Daoy (cell line): ENCODE data around the gene HPX. TPM values are rescaled to one million over a fixed set of nuclear protein-coding genes. Genes with fewer than 3 reads are reported as not detected.
A peak's percentile ranks its signal among the peaks of the same experiment; 100 is the strongest.

Source experiments
- DNase-seq: peaks from one replicate; pipeline ENCODE4 v3.0.0-alpha.2; 2015; ENCODE audit warnings: low read depth
- total RNA-seq: library from RNA; depleted of rRNA; stranded (reverse); fragments of >200 nt; shearing (Covaris generic); gene quantifications from 2 replicates; pipeline ENCODE4 v1.2.3, GENCODE V29; 2014

The HPX gene
- total RNA-seq, 1 experiment from 2014 or later = 0.06 TPM

DNA sequence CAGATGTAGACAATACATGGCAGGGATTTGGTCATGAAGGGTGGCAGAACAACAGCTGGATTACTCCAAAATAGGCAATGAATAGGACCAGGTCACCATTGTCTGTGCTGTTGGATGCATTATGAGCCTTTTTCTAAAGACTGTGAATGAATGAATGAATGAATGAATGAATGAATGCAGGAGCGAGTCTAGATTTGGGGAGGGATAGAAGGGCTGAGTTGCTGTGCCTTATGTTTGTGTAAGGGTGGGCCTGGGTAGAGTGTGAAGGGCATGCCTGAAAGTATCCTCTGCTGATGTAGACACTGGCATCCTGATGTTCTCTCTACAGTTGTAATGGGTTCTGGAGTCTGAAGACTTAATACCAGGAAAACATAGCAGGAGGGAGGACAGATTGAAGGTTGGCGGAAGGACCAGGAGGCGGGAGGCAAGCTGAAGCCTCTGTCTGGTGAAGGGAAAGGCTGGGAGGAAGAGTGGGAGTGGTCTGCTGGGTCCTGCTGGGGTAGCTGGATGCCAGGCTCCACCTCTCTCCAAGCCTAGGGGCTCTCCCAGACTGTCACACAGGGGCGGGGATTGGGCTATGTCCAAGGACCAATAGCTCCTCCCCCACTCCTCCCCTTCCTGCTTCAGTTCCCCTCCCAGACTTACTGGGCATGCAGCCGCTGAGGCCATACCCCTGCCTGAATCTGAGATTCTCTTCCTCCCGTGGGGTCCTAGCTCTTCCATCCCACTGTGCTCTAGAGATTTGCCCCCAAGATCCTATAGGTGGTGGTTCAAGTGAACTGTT, 28.1 kb upstream of the HPX start:
- peak; percentile 65 for DNase-seq

- no peak for DNase-seq
Measured at GRCh38 chr11:6459099-6459450, 18.3 kb upstream of the HPX start.

DNA sequence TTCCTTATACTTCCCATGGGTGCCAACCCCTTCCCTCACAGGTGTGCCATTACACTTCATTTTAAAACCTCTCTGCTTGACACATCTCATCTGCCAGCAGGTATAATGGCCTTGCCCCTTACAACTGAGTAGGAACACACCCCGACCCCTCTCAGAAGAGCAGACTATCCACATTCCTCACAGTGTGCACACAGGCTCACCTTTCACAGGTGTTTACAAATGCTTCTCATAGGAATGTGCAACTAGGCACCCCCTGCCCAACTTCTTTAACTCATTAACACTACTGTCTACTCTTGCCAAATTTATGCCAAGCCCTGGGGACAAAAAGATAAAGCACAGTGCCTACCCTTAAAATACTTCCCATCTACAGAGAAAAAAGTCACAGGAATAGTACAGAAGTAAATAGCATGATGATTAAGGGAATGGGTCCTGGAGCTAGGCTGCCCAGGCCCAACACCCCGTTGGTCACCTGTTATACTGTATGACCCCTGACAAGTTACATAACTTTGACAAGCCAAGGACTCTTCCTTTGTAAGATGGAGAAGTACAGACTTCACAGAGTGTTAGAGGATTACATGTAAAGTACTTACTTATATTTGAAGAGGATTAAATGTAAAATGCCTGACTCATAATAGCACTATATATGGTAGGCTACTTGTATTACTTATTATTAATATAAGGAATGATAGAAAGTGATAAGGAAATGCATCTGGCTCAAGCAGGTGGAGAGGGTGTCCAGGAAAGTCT, 17.7 kb upstream of the HPX start:
- DNase-seq = no peak

DNA sequence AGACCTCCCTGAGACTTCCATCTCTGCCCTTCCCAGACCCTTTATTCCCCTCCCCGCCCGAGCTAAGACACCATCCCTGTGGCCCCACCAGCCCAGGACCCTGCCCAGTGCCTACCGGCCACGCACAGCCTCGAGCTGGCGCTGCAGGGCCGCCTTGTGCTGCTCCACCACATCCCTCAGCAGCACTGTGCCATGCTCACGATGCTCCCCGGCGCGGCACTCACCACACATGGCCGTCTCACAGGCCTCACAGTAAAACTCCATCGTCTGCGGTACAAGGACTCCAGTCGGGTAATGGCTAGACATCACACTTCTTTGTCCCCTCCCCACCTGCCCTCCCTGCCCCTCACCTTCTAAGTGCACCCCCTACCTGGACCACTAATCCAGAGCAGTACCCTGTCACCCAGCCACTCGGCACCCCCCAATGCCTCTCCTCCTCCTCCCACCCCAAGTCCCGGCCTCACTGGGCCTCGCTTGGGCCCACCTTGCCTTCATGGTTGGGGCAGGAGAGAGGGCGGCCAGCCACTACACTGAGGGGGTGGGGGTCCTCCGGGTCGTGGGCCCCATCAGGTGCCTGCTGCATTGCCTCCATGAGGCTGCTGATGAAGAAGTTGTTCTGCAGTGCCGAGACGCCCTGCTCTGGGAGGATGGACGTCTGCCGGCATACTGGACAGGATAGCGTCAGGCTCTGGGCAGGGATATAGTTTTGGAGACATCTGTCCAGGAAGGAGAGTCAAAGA, 17.0 kb upstream of the HPX start:
- DNase-seq = no peak

DNA sequence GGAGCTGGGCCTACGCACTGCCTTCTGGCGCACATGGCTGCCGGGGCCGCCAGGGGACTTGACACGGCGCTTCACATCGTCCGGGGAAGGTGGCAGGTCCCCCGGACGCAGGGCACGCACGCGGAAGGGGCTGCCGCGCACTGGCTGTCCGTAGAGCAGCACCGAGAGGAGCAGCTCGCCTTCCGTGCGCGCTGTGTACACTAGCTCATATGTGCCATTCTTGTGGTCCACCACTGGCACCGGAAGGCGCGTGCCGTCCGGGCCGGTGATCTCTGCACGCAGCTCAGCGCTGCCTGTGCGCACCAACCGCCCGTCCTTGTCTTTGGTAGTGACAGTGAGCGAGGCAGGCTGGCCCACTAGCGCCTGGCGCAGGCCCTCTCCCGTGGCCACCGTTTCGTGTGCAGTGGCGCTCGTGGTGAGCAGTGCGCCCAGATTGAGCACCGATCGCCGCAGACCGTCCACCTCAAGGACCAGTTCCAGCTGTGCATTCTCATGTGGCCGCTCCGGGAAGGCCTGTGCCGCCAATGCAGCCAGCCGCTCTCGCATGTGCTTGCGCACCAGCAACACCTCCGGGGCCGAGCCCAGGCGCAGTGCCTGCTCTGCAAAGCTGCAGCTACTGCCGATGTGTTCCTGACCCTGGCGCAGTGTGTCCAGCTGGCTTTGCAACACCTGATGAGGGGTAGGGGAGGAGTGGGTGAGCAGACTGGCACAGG, 15.7 kb upstream of the HPX start:
- DNase-seq = no peak

DNA sequence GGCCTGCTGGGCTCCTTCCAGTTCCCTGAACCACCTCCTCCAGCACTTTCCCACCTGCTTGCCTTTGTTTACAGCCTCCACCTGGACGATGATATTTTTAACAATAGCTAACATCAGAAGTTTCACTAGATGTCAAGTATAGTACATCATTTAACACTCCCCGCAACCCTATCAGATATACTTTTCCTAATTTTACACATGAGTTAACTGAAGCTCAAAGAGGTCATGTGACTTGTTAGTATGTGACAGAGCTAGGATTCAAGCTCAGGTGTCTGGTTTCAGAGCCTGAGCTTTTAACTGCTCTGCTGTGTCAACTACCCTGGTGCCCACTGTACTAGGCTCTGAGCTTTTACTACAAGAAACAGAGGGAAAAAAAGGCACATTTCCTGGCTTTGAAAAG, 14.3 kb upstream of the HPX start:
- no peak for DNase-seq

DNA sequence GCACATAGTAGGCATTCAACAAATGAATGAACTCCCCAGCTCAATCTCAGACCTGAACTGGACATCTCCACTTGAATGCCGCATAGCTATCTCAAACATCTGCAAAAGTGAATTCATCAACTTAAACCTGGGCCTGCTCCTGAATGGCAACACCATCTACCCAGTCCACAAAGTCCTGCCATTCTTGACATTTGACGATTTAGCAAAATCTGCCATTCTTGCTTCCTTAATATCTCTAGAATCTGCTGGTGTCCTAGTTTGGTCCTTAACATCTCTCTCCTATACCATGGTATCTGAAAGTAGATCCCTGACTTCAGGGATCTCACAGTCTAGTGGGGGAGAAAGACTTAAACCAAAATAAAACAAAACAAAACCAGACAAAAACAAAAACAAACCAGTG, 12.4 kb upstream of the HPX start:
- no peak for DNase-seq

DNA sequence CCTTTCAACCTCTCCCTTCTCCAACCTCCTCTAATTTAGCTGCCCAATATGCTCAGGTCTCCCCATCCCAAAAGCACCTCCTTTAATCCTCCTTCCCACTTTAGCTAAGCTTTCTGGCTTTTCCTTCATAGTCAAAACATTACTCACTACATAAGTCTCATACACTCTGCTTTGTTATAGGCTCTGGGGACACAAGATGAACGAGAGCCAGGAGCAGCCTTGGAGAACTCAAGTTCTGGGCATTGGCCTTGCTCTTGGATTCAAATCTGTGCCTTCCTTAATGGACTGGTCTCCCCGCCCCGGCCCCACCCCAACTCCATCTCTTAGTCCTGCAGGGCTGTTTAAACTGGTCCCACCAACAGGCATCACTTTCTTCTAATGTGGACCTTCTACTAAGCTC, 11.4 kb upstream of the HPX start:
- no peak for DNase-seq

GRCh38 chr11:6448574-6448973, 7.8 kb upstream of the HPX start:
- no peak for DNase-seq

DNA sequence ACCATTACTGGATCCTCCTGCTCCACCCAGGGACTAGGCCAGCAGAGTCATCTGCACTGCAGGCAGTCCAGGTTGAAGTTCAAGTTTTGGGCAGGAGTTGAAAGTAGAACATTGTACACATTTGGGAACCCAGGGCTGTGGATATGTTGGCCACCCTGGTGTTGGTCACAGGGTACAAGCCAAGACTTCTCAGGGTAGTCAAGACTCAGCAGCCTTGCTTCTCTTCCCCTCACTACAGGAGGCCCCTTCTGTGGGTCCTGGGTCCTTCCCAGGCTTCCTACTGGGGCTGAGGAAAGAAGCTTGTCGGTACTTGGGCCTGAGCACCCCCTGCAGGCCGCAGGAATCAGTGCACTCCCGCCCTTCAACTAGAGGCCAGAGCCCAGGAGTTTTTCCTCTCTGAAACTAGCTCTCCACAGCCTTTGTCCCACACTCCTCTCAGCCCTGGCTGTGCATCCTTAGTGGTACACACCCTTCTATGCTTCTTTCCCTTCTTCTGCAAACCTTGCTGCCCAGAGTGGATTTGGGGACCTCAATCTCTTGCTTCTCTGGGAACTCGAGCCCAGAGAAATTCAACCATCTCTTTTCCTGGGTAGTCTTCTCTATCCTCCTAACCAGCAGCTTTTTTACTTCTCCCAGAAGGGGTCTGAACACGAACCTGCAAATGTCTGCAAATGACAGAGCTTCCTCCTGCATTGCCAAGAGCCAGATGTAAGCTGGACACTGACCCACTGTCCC, 2.6 kb upstream of the HPX start:
- peak; percentile 42 for DNase-seq

GRCh38 chr11:6442441-6442840, 1.7 kb upstream of the HPX start:
- no peak for DNase-seq

- DNase-seq = peak; percentile 47
Measured at GRCh38 chr11:6438979-6439571, 1.7 kb downstream of the HPX start.

DNA sequence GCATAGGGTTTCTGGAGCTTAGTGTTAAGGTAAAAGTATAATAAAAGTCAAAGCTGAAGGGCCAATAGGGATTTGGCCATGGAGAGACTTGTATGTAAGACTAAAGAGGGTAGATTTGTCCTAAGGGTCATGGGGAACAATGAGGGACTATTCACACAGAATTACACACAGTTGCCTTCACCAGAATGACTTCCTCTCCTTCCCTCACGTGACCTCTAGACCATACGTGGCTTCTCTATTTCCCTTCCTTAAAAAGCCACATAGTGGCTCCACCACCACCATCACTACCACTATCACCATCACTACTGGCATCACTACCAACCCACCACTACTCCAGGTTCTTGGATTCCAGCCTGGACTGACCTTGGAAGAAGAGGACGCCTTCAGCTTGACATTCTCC, 2.8 kb downstream of the HPX start:
- DNase-seq = no peak

DNA sequence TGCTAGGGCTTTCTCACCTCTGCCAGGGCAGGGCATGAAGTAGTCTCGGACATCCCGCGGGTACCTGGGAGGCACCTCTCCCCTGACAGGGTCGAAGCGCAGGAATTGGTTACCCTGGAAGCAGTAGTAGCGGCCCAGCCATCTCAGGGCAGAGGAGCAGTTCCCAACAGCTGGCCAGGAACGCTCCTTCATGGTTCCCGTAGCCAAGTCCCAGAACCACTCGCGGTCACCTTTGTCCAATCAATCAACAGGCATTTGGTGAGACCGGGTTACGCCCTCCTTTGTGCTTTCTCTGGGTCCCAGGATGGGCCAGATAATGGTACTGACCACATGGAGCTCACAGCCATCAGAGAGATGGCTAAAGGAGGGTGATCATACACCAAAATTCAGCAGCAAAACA, 3.4 kb downstream of the HPX start:
- DNase-seq = no peak

GRCh38 chr11:6433998-6434660, 6.7 kb downstream of the HPX start:
- no peak for DNase-seq

DNA sequence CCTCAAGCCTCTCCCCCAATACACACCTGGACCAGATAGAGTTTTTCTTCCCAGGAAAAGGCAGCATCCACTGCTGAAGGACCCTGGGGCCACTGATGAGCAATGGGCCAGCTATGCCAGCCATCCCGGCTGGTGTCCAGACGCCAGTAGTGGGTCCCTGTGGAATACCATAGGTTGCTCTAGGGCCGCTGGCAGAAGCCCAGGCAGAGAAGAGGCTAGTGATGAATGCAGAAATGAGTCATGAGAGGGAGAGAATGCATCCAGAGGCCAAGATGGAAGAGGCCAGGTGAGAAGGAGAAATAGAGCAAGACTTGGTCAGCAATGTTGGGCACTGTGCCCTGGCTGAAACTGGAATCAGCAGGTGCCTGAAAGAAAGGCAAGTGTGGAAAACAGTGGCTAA, 8.9 kb downstream of the HPX start:
- peak; percentile 79 for DNase-seq

DNA sequence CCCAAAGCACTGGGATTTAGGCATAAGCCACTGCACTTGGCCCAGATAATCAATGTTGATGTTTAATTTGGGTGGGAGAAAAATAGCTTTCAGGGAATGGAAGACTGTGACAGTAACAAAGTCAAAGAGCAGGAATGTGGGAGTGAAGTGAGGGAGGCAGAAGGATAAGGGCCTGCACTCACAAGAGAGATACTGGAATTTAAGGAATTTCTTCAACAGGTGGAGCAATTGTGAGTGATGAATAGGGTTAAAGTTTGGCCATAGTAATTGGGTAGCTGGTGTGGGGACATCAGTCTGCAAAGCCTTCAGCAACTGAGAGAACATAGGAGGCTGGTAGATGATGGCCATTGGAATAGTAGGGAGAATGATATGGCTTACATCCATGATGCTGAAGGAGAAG, 13.3 kb downstream of the HPX start:
- no peak for DNase-seq

GRCh38 chr11:6420677-6421076, 20.1 kb downstream of the HPX start:
- no peak for DNase-seq

GRCh38 chr11:6419009-6419631, 21.7 kb downstream of the HPX start, which contains the start of gene APBB1:
TSS of gene APBB1 (minus strand) at chr11:6419094. CDS start at chr11:6411347, 7,747 bp downstream.
- peak; percentile 69 for DNase-seq

- DNase-seq = no peak
Measured at GRCh38 chr11:6418557-6419008, 22.2 kb downstream of the HPX start.
